Endothelial cell (in vitro differentiated cells): Measurements from ENCODE around the gene TMEM168. TPM values are rescaled to one million over a fixed set of nuclear protein-coding genes. Genes with fewer than 3 reads are reported as not detected.

ENCODE experiments used
- DNase-seq: peaks from one replicate; pipeline ENCODE4 v3.0.0; 2021; ENCODE audit warnings: low spot score
- H3K27ac Mint-ChIP-seq: one replicate; pipeline ENCODE4 v1.8.0; 2021; ENCODE audit warnings: mixed read lengths, inconsistent platforms; ENCODE audit not compliant: unreplicated experiment
- H3K27me3 Mint-ChIP-seq: one replicate; pipeline ENCODE4 v1.8.0; 2021; ENCODE audit warnings: mild to moderate bottlenecking, moderate library complexity, mixed read lengths, inconsistent platforms; ENCODE audit not compliant: unreplicated experiment
- H3K36me3 Mint-ChIP-seq: one replicate; pipeline ENCODE4 v1.8.0; 2021; ENCODE audit warnings: mild to moderate bottlenecking, low read depth, mixed read lengths, inconsistent platforms; ENCODE audit not compliant: unreplicated experiment
- H3K4me1 Mint-ChIP-seq: one replicate; pipeline ENCODE4 v1.8.0; 2021; ENCODE audit warnings: mild to moderate bottlenecking, mixed read lengths, inconsistent platforms; ENCODE audit not compliant: unreplicated experiment
- H3K4me3 Mint-ChIP-seq: one replicate; pipeline ENCODE4 v1.8.0; 2021; ENCODE audit warnings: mild to moderate bottlenecking, mixed read lengths, inconsistent platforms; ENCODE audit not compliant: unreplicated experiment
- H3K9me3 Mint-ChIP-seq: one replicate; pipeline ENCODE4 v1.8.0; 2021; ENCODE audit warnings: mixed read lengths, inconsistent platforms; ENCODE audit not compliant: unreplicated experiment
- total RNA-seq: library from RNA; stranded (reverse); fragmentation: NEBNext Ultra II Directional; extraction: Animal tissue kit (Norgen Biotek cat#: 25700); gene quantifications from one replicate; pipeline ENCODE4 v1.2.1, GENCODE V29; 2021; ENCODE audit not compliant: unreplicated experiment
- TF ChIP-seq, protein P1 (sequence below): fragments of 200-600 bp; sonication (generic); IDR thresholded peaks from one replicate; pipeline ENCODE4 v1.5.0; 2021; ENCODE audit warnings: antibody characterized with exemption; ENCODE audit not compliant: unreplicated experiment

The TMEM168 gene
- total RNA-seq, 1 donor from 2014 or later, result 11.6 TPM

DNA sequence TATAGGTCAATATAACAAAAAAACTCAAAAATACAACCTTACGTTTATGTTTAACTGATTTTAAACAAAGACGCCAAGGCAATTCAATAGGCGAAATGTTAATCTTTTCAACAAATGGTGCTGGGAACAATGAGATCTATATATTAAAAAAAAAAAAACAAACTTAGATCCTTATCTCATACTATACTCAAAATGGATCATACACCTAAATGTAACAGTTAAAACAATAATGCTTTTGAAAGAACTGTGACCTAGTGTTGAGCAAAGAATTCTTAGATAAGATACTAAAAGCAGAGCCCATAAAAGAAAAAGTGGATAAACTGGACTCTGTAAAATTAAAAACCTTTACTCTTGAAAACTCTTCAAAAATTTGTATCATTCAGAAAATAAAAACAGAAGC is 8.6 kb downstream of the TMEM168 start:
- TF ChIP-seq, protein P1, sequence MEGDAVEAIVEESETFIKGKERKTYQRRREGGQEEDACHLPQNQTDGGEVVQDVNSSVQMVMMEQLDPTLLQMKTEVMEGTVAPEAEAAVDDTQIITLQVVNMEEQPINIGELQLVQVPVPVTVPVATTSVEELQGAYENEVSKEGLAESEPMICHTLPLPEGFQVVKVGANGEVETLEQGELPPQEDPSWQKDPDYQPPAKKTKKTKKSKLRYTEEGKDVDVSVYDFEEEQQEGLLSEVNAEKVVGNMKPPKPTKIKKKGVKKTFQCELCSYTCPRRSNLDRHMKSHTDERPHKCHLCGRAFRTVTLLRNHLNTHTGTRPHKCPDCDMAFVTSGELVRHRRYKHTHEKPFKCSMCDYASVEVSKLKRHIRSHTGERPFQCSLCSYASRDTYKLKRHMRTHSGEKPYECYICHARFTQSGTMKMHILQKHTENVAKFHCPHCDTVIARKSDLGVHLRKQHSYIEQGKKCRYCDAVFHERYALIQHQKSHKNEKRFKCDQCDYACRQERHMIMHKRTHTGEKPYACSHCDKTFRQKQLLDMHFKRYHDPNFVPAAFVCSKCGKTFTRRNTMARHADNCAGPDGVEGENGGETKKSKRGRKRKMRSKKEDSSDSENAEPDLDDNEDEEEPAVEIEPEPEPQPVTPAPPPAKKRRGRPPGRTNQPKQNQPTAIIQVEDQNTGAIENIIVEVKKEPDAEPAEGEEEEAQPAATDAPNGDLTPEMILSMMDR, result no peak
- Mint-ChIP-seq H3K9me3 (no peaks in the 10 kb centered on the region), H3K36me3 (no peaks in the 10 kb centered on the region), H3K4me3 (no peak overlapping the region), H3K27ac (no peak overlapping the region), H3K4me1 (no peaks in the 10 kb centered on the region), H3K27me3 (no peaks in the 10 kb centered on the region)
- DNase-seq, result no peak

DNA sequence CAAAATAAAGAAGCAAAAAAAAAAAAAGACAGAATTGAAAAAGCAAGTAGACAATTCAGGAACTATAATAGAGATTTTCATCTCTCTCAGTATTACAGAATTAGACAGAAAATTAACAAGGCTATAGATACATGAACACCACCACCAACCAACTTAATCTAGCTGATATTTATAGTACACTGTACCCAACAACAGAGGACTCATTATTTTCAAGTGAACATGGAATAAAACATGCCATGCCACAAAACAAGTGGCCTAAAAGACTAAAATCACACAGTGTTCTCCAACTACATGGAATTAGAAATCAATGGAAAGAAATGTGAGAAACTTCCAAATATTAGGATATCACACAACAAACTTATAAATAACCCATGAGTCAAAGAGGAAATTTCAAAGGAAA is 9.1 kb downstream of the TMEM168 start:
- H3K27ac Mint-ChIP-seq, result no peak overlapping the region
- no peak for DNase-seq
- TF ChIP-seq, protein P1, result no peak
- no peaks in the 10 kb centered on the region for H3K4me1 Mint-ChIP-seq
- no peaks in the 10 kb centered on the region for H3K9me3 Mint-ChIP-seq
- H3K27me3 Mint-ChIP-seq, result no peaks in the 10 kb centered on the region
- no peak overlapping the region for H3K4me3 Mint-ChIP-seq
- no peaks in the 10 kb centered on the region for H3K36me3 Mint-ChIP-seq

DNA sequence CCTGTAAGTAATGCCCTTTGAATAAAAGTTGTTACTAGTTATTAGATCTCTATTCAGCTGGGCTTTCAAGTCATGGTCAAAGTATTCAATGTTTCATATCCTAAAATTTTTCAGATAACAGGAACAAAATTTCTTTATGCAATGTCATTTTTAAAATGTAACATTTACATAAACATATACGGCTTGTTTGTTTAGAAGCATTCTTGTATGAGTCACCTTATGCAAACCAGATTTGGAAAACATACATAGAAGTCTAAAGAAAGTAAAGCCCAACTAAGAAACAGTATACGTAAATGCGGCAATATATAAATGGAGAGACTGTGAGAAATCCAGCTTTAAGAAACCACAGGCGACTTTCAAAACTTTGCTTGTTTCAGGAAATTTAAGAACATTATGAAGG is 10.5 kb downstream of the TMEM168 start:
- Mint-ChIP-seq H3K36me3 (no peaks in the 10 kb centered on the region), H3K27me3 (no peaks in the 10 kb centered on the region), H3K9me3 (no peaks in the 10 kb centered on the region), H3K27ac (no peak overlapping the region), H3K4me3 (no peak overlapping the region), H3K4me1 (no peaks in the 10 kb centered on the region)
- no peak for DNase-seq
- TF ChIP-seq, protein P1, result no peak

DNA sequence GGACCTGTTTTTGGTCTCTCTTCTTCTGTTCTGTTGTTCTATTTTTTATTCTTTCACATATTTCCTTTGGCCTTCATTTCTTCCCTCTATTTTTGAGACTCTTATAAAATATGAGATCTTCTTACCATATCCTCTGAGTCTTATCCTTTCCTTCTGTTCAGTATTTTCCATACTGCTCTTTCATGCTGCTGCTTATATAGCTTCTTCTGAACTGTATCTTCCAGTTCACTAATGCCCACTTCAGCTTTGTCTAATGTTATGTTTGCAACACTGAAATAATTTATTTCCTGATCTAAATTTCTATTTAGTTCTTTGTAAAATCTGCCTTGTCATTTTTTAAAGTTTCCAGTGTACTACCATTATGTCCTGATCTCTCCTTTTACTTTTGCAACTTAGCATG is 12.8 kb downstream of the TMEM168 start:
- no peak for DNase-seq
- Mint-ChIP-seq H3K27me3 (no peaks in the 10 kb centered on the region), H3K9me3 (no peaks in the 10 kb centered on the region), H3K4me3 (no peak overlapping the region), H3K4me1 (no peaks in the 10 kb centered on the region), H3K36me3 (no peaks in the 10 kb centered on the region), H3K27ac (no peak overlapping the region)
- TF ChIP-seq, protein P1, result no peak

DNA sequence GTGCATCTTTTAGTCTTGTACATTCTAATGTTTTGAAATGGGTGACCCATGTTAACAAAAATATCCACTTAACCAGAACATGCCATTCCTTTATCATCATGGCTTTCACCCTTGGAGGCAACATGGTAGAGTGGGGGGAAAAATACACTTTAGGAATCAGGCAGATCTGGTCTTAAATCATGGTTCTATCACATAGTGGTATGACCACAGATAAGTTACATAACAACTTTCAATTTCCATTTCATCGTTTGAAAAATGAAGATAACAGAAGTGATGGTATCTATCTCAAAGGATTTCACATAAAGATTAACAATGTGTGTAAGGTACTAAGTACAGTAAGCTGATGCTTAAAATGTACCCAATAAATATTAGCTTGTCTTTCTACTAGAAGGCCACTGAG is 19.0 kb downstream of the TMEM168 start:
- no peak overlapping the region for H3K27ac Mint-ChIP-seq
- no peaks in the 10 kb centered on the region for H3K9me3 Mint-ChIP-seq
- TF ChIP-seq, protein P1, result no peak
- H3K4me1 Mint-ChIP-seq, result no peaks in the 10 kb centered on the region
- H3K4me3 Mint-ChIP-seq, result no peak overlapping the region
- no peaks in the 10 kb centered on the region for H3K36me3 Mint-ChIP-seq
- DNase-seq, result no peak
- H3K27me3 Mint-ChIP-seq, result no peaks in the 10 kb centered on the region
